Activated CD4-positive, alpha-beta memory T cell treated with anti-CD3 and anti-CD28 coated beads, Interleukin-2, amount 10 ng/mL, durations not matched to agents 7 days and 5 days (primary cell): Measurements from ENCODE around the gene SOHLH1. TPM values are rescaled to one million over a fixed set of nuclear protein-coding genes. Genes with fewer than 3 reads are reported as not detected.

Experiments used
- CTCF ChIA-PET: fragments of 350-600 bp; sonication (Branson Sonifier 250); formaldehyde crosslinking; loops from one replicate; lab custom pipeline; 2021; ENCODE audit warnings: antibody characterized with exemption, inconsistent platforms; lab: Charles Lee
- POLR2A ChIA-PET: fragments of 350-600 bp; sonication (Branson Sonifier 250); formaldehyde crosslinking; loops from one replicate; lab custom pipeline; 2021; ENCODE audit warnings: antibody characterized with exemption; lab: Charles Lee
- DNase-seq: peaks from one replicate; pipeline ENCODE4 v3.0.0-alpha.2; 2020
- H3K27ac Mint-ChIP-seq: one replicate; pipeline ENCODE4 v1.8.0; 2021; ENCODE audit warnings: mild to moderate bottlenecking, mixed read lengths
- H3K27me3 Mint-ChIP-seq: one replicate; pipeline ENCODE4 v1.8.0; 2021; ENCODE audit warnings: mixed read lengths
- H3K36me3 Mint-ChIP-seq: one replicate; pipeline ENCODE4 v1.8.0; 2021; ENCODE audit warnings: low read depth, mixed read lengths
- H3K4me1 Mint-ChIP-seq: one replicate; pipeline ENCODE4 v1.8.0; 2021; ENCODE audit warnings: mixed read lengths
- H3K4me3 Mint-ChIP-seq: one replicate; pipeline ENCODE4 v1.8.0; 2021; ENCODE audit warnings: mild to moderate bottlenecking, mixed read lengths
- H3K9me3 Mint-ChIP-seq: one replicate; pipeline ENCODE4 v1.8.0; 2021; ENCODE audit warnings: mixed read lengths
- total RNA-seq, 2 experiments: library from RNA; stranded (reverse); gene quantifications; one replicate each; pipeline ENCODE4 v1.2.3, GENCODE V29; 2021

Gene SOHLH1
- total RNA-seq, 2 experiments from 2014 or later: not detected

- DNase-seq: no peak
- CTCF ChIA-PET: no interaction called here
- H3K4me3 Mint-ChIP-seq: no peak overlapping the region
- H3K4me1 Mint-ChIP-seq: no peaks in the 10 kb centered on the region
- POLR2A ChIA-PET: no interaction called here
- H3K27me3 Mint-ChIP-seq: no peaks in the 10 kb centered on the region
- H3K36me3 Mint-ChIP-seq: no peaks in the 10 kb centered on the region
- no peak overlapping the region for H3K27ac Mint-ChIP-seq
- H3K9me3 Mint-ChIP-seq: no peaks in the 10 kb centered on the region
These were observed 6.1 kb upstream of the SOHLH1 start for GRCh38 chr9:135705376-135705775.

- no peak for DNase-seq
- H3K9me3 Mint-ChIP-seq: no peaks in the 10 kb centered on the region
- H3K36me3 Mint-ChIP-seq: no peaks in the 10 kb centered on the region
- H3K27me3 Mint-ChIP-seq: no peaks in the 10 kb centered on the region
- no peaks in the 10 kb centered on the region for H3K4me1 Mint-ChIP-seq
- no peak overlapping the region for H3K27ac Mint-ChIP-seq
- ChIA-PET POLR2A (no interaction called here), CTCF (no interaction called here)
- no peak overlapping the region for H3K4me3 Mint-ChIP-seq
These were observed 5.2 kb upstream of the SOHLH1 start for GRCh38 chr9:135704483-135704882.

- no peak overlapping the region for H3K4me3 Mint-ChIP-seq
- POLR2A ChIA-PET: no interaction called here
- CTCF ChIA-PET: no interaction called here
- no peak for DNase-seq
- H3K27me3 Mint-ChIP-seq: no peaks in the 10 kb centered on the region
- no peaks in the 10 kb centered on the region for H3K4me1 Mint-ChIP-seq
- no peaks in the 10 kb centered on the region for H3K9me3 Mint-ChIP-seq
- H3K36me3 Mint-ChIP-seq: no peaks in the 10 kb centered on the region
- H3K27ac Mint-ChIP-seq: no peak overlapping the region
These were observed 4.4 kb upstream of the SOHLH1 start for GRCh38 chr9:135703726-135704125.

- no peak within 1 kb of the TSS for H3K4me3 Mint-ChIP-seq
- POLR2A ChIA-PET: no interaction called here
- CTCF ChIA-PET: no interaction called here
- DNase-seq: peak; percentile 52
- H3K27me3 Mint-ChIP-seq: no peaks in the 10 kb centered on the region
- H3K9me3 Mint-ChIP-seq: no peaks in the 10 kb centered on the region
- H3K27ac Mint-ChIP-seq: no peak within 1 kb of the TSS
- H3K36me3 Mint-ChIP-seq: no peaks in the 10 kb centered on the region
- H3K4me1 Mint-ChIP-seq: no peaks in the 10 kb centered on the region
These were observed 2.9 kb upstream of the SOHLH1 start, which contains the start of gene KCNT1 for GRCh38 chr9:135701959-135702721. Gene KCNT1 (plus strand): TSS chr9:135702185. CDS start chr9:135702259, 74 bp downstream.

GRCh38 chr9:135701067-135701958 lies 2.0 kb upstream of the SOHLH1 start:
- CTCF ChIA-PET: interaction anchor here (1.3 kb wide), 1 partner anchor 10 kb away, joined by 3 read pairs; no protein-coding TSS in a partner anchor
- no peak overlapping the region for H3K4me3 Mint-ChIP-seq

GRCh38 chr9:135700525-135700924 lies 1.2 kb upstream of the SOHLH1 start:
- no peak overlapping the region for H3K27ac Mint-ChIP-seq
- no peaks in the 10 kb centered on the region for H3K36me3 Mint-ChIP-seq
- no peaks in the 10 kb centered on the region for H3K4me1 Mint-ChIP-seq
- H3K9me3 Mint-ChIP-seq: no peaks in the 10 kb centered on the region
- ChIA-PET CTCF (interaction anchor here (1.3 kb wide), 1 partner anchor 11 kb away, joined by 3 read pairs; no protein-coding TSS in a partner anchor), POLR2A (no interaction called here)
- H3K27me3 Mint-ChIP-seq: no peaks in the 10 kb centered on the region
- H3K4me3 Mint-ChIP-seq: no peak overlapping the region
- DNase-seq: no peak

More at GRCh38 chr9:135701067-135701958, 2.0 kb upstream of the SOHLH1 start:
- POLR2A ChIA-PET: no interaction called here
- no peaks in the 10 kb centered on the region for H3K4me1 Mint-ChIP-seq
- no peaks in the 10 kb centered on the region for H3K27me3 Mint-ChIP-seq
- no peak for DNase-seq
- H3K27ac Mint-ChIP-seq: no peak overlapping the region
- H3K9me3 Mint-ChIP-seq: no peaks in the 10 kb centered on the region
- H3K36me3 Mint-ChIP-seq: no peaks in the 10 kb centered on the region

- Mint-ChIP-seq H3K36me3 (no peaks in the 10 kb centered on the region), H3K4me3 (no peak overlapping the region), H3K9me3 (no peaks in the 10 kb centered on the region), H3K27ac (no peak overlapping the region), H3K27me3 (no peaks in the 10 kb centered on the region), H3K4me1 (no peaks in the 10 kb centered on the region)
- no peak for DNase-seq
- POLR2A ChIA-PET: no interaction called here
- CTCF ChIA-PET: no interaction called here
These were observed 514 bp downstream of the SOHLH1 start for GRCh38 chr9:135698767-135699166.

GRCh38 chr9:135698236-135698635 lies 1.0 kb downstream of the SOHLH1 start:
- no peaks in the 10 kb centered on the region for H3K36me3 Mint-ChIP-seq
- H3K9me3 Mint-ChIP-seq: no peaks in the 10 kb centered on the region
- no peaks in the 10 kb centered on the region for H3K27me3 Mint-ChIP-seq
- H3K4me3 Mint-ChIP-seq: no peak overlapping the region
- DNase-seq: no peak
- POLR2A ChIA-PET: no interaction called here
- H3K27ac Mint-ChIP-seq: no peak overlapping the region
- CTCF ChIA-PET: no interaction called here
- no peaks in the 10 kb centered on the region for H3K4me1 Mint-ChIP-seq

GRCh38 chr9:135697226-135697625 lies 2.1 kb downstream of the SOHLH1 start:
- CTCF ChIA-PET: no interaction called here

GRCh38 chr9:135696446-135696845 lies 2.8 kb downstream of the SOHLH1 start:
- H3K9me3 Mint-ChIP-seq: no peaks in the 10 kb centered on the region
- POLR2A ChIA-PET: no interaction called here
- DNase-seq: no peak
- no peaks in the 10 kb centered on the region for H3K36me3 Mint-ChIP-seq
- no peak overlapping the region for H3K27ac Mint-ChIP-seq
- no peaks in the 10 kb centered on the region for H3K4me1 Mint-ChIP-seq
- H3K4me3 Mint-ChIP-seq: no peak overlapping the region
- no peaks in the 10 kb centered on the region for H3K27me3 Mint-ChIP-seq
- CTCF ChIA-PET: no interaction called here

More at GRCh38 chr9:135697226-135697625, 2.1 kb downstream of the SOHLH1 start:
- Mint-ChIP-seq H3K4me1 (no peaks in the 10 kb centered on the region), H3K27me3 (no peaks in the 10 kb centered on the region), H3K4me3 (no peak overlapping the region), H3K9me3 (no peaks in the 10 kb centered on the region), H3K36me3 (no peaks in the 10 kb centered on the region), H3K27ac (no peak overlapping the region)
- DNase-seq: no peak
- POLR2A ChIA-PET: no interaction called here

GRCh38 chr9:135695642-135696041 lies 3.6 kb downstream of the SOHLH1 start:
- POLR2A ChIA-PET: no interaction called here
- CTCF ChIA-PET: no interaction called here
- Mint-ChIP-seq H3K4me1 (no peaks in the 10 kb centered on the region), H3K36me3 (no peaks in the 10 kb centered on the region), H3K27ac (no peak overlapping the region), H3K9me3 (no peaks in the 10 kb centered on the region), H3K27me3 (no peaks in the 10 kb centered on the region), H3K4me3 (no peak overlapping the region)
- no peak for DNase-seq

GRCh38 chr9:135695036-135695435 lies 4.2 kb downstream of the SOHLH1 start:
- Mint-ChIP-seq H3K9me3 (no peaks in the 10 kb centered on the region), H3K4me1 (no peaks in the 10 kb centered on the region), H3K36me3 (no peaks in the 10 kb centered on the region), H3K27me3 (no peaks in the 10 kb centered on the region), H3K27ac (no peak overlapping the region), H3K4me3 (no peak overlapping the region)
- DNase-seq: no peak
- ChIA-PET CTCF (no interaction called here), POLR2A (no interaction called here)

- ChIA-PET POLR2A (no interaction called here), CTCF (interaction anchor here (0.5 kb wide), 1 partner anchor 1085 kb away, joined by 3 read pairs; no protein-coding TSS in a partner anchor)
- Mint-ChIP-seq H3K27me3 (no peaks in the 10 kb centered on the region), H3K27ac (no peak overlapping the region), H3K9me3 (no peaks in the 10 kb centered on the region), H3K4me3 (no peak overlapping the region), H3K4me1 (no peaks in the 10 kb centered on the region), H3K36me3 (no peaks in the 10 kb centered on the region)
- no peak for DNase-seq
These were observed 4.9 kb downstream of the SOHLH1 start for GRCh38 chr9:135694414-135694813.
